Stimulated activated memory B cell treated with anti-CD40 and anti-IgM and Interleukin-4, amounts not matched to agents 10 μg/mL and 1 μg/mL and 100 μg/mL, for 72 hours (primary cell): ENCODE measurements around the gene TRAF6.

ENCODE experiments used
- ATAC-seq: fragments of 150-1000 bp; cut with Tn5 transposase; 2 replicates; pipeline ENCODE4 v1.10.0; 2021
- H3K27ac Mint-ChIP-seq: one replicate; pipeline ENCODE4 v1.8.0; 2022; ENCODE audit warnings: mild to moderate bottlenecking, mixed read lengths
- H3K27me3 Mint-ChIP-seq: one replicate; pipeline ENCODE4 v1.8.0; 2022; ENCODE audit warnings: mixed read lengths
- H3K36me3 Mint-ChIP-seq: one replicate; pipeline ENCODE4 v1.8.0; 2022; ENCODE audit warnings: mixed read lengths
- H3K4me1 Mint-ChIP-seq: one replicate; pipeline ENCODE4 v1.8.0; 2022; ENCODE audit warnings: mixed read lengths
- H3K4me3 Mint-ChIP-seq: one replicate; pipeline ENCODE4 v1.8.0; 2022; ENCODE audit warnings: mild to moderate bottlenecking, moderate library complexity, mixed read lengths
- H3K9me3 Mint-ChIP-seq: one replicate; pipeline ENCODE4 v1.8.0; 2022; ENCODE audit warnings: mixed read lengths

Gene TRAF6

DNA sequence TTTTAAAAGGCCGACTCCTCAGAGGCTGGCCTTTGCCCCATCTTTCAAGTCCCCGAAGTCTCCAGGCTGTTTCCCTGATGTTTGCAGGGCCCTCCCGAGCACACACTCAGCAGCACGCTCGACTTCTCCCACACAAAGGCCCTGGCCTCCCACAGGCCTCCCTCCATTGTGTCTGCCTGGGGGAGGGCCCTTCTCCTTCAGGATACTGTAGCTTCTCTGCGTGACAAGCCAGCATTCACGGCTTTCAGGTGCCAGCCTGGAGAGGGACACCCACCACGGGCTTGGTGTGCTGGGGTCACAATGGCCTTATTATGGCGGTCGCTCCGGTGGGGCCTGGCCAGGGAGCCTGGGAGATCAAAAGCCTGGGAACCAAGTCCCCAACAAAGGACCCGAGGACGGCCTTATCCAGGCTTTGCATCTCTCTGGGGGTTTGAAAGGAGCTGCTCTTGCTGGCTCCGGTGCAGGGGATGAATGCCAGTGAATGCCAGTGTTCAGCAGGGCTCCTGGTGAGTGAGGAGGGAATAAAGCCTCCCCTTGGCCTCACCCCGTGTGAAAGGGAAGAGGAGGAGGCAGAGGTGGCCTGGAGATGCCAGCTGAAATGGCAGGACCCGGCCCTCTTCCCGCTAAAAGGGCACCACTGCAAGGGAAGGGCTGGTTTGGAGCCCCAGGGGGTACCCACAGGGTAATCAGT lies 55.0 kb downstream of the TRAF6 start:
- Mint-ChIP-seq H3K4me3 (no peak overlapping the region), H3K36me3 (no peaks in the 10 kb centered on the region), H3K27ac (no peak overlapping the region), H3K27me3 (no peaks in the 10 kb centered on the region), H3K4me1 (peaks cover 19% of the 10 kb centered on the region), H3K9me3 (no peaks in the 10 kb centered on the region)
- no peak for ATAC-seq

- ATAC-seq, result no peak
- Mint-ChIP-seq H3K4me3 (no peak overlapping the region), H3K27ac (no peak overlapping the region), H3K9me3 (no peaks in the 10 kb centered on the region), H3K4me1 (peaks cover 24% of the 10 kb centered on the region), H3K36me3 (no peaks in the 10 kb centered on the region), H3K27me3 (no peaks in the 10 kb centered on the region)
Observed at GRCh38 chr11:36454551-36454940, 55.5 kb downstream of the TRAF6 start.

GRCh38 chr11:36453678-36454077 lies 56.4 kb downstream of the TRAF6 start:
- no peak overlapping the region for H3K27ac Mint-ChIP-seq
- no peaks in the 10 kb centered on the region for H3K36me3 Mint-ChIP-seq
- H3K27me3 Mint-ChIP-seq, result no peaks in the 10 kb centered on the region
- H3K9me3 Mint-ChIP-seq, result no peaks in the 10 kb centered on the region
- peak; percentile 18 for ATAC-seq
- H3K4me1 Mint-ChIP-seq, result peaks cover 25% of the 10 kb centered on the region
- H3K4me3 Mint-ChIP-seq, result no peak overlapping the region

- Mint-ChIP-seq H3K36me3 (no peaks in the 10 kb centered on the region), H3K27me3 (no peaks in the 10 kb centered on the region), H3K4me1 (peaks cover 25% of the 10 kb centered on the region), H3K27ac (no peak overlapping the region), H3K9me3 (no peaks in the 10 kb centered on the region), H3K4me3 (no peak overlapping the region)
- ATAC-seq, result no peak
Observed at GRCh38 chr11:36452961-36453360, 57.1 kb downstream of the TRAF6 start.

GRCh38 chr11:36452236-36452940 lies 57.7 kb downstream of the TRAF6 start:
- Mint-ChIP-seq H3K9me3 (no peaks in the 10 kb centered on the region), H3K4me1 (peaks cover 25% of the 10 kb centered on the region), H3K27me3 (no peaks in the 10 kb centered on the region), H3K36me3 (no peaks in the 10 kb centered on the region), H3K27ac (no peak overlapping the region), H3K4me3 (no peak overlapping the region)
- ATAC-seq, result no peak

GRCh38 chr11:36451681-36452080 lies 58.4 kb downstream of the TRAF6 start:
- Mint-ChIP-seq H3K4me1 (peaks cover 25% of the 10 kb centered on the region), H3K4me3 (no peak overlapping the region), H3K27me3 (no peaks in the 10 kb centered on the region), H3K27ac (no peak overlapping the region), H3K9me3 (no peaks in the 10 kb centered on the region), H3K36me3 (no peaks in the 10 kb centered on the region)
- ATAC-seq, result no peak

GRCh38 chr11:36451045-36451444 lies 59.0 kb downstream of the TRAF6 start:
- H3K9me3 Mint-ChIP-seq, result no peaks in the 10 kb centered on the region

GRCh38 chr11:36450110-36450572 lies 59.9 kb downstream of the TRAF6 start:
- H3K36me3 Mint-ChIP-seq, result no peaks in the 10 kb centered on the region
- peak overlapping the region; percentile 72 for H3K27ac Mint-ChIP-seq
- no peaks in the 10 kb centered on the region for H3K27me3 Mint-ChIP-seq
- H3K9me3 Mint-ChIP-seq, result no peaks in the 10 kb centered on the region
- H3K4me1 Mint-ChIP-seq, result peaks cover 25% of the 10 kb centered on the region
- ATAC-seq, result peak; percentile 48
- peak overlapping the region; percentile 68 for H3K4me3 Mint-ChIP-seq

More at GRCh38 chr11:36451045-36451444, 59.0 kb downstream of the TRAF6 start:
- Mint-ChIP-seq H3K36me3 (no peaks in the 10 kb centered on the region), H3K27ac (no peak overlapping the region), H3K4me1 (peaks cover 25% of the 10 kb centered on the region), H3K27me3 (no peaks in the 10 kb centered on the region), H3K4me3 (no peak overlapping the region)
- no peak for ATAC-seq

DNA sequence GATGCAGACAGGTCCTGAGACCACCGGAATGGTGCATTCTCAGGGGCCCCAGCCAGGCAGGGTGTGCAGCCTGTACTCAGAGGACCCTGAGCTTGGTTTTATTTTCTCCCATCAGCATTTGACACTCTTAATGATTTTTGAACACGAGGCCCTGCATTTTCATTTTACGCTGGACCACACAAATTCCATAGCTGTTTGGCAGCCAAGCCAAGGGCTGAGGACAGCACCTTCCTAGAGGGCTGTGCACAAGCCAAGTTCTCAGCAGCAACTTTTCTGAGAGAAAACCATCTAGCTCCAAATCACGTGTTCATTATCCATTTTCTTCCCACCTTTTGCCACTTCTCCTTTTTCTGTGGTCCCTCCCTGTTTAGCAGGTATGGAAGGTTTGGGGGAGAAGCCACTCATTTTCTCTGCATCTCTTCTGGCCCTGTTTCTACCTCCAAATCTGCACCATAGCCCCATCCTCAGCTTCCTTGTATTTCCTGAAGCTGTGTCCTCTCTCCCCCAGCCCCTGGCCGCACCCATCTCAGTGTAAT lies 60.4 kb downstream of the TRAF6 start:
- ATAC-seq, result no peak
- no peaks in the 10 kb centered on the region for H3K9me3 Mint-ChIP-seq
- H3K27me3 Mint-ChIP-seq, result no peaks in the 10 kb centered on the region
- no peaks in the 10 kb centered on the region for H3K36me3 Mint-ChIP-seq
- H3K27ac Mint-ChIP-seq, result peak overlapping the region; percentile 72
- H3K4me3 Mint-ChIP-seq, result peak overlapping the region; percentile 68
- peaks cover 25% of the 10 kb centered on the region for H3K4me1 Mint-ChIP-seq

DNA sequence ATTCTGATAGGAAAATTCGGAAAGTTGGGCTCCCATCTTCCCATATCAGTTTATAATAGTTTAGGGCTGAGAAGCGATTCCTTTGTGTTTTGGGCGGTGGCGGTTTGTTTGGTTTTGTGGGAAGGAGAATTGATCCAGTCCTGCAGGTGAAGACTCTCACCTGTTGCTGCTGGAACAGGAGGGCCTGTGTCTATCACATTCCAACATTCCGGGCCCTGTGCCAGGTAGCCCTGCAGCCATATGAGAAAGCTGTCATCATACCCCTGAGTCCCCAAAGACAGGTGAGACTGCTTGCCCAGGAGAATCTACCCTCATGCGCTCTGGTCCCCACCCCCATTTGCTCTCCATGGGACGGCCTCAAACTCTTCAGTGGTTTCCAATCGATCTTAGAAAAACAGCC lies 62.1 kb downstream of the TRAF6 start:
- Mint-ChIP-seq H3K27me3 (no peaks in the 10 kb centered on the region), H3K4me3 (no peak overlapping the region), H3K27ac (no peak overlapping the region), H3K4me1 (peaks cover 14% of the 10 kb centered on the region), H3K9me3 (no peaks in the 10 kb centered on the region), H3K36me3 (no peaks in the 10 kb centered on the region)
- no peak for ATAC-seq

- Mint-ChIP-seq H3K4me1 (peaks cover 14% of the 10 kb centered on the region), H3K27ac (no peak overlapping the region), H3K9me3 (no peaks in the 10 kb centered on the region), H3K36me3 (no peaks in the 10 kb centered on the region), H3K27me3 (no peaks in the 10 kb centered on the region), H3K4me3 (no peak overlapping the region)
- ATAC-seq, result no peak
Observed at GRCh38 chr11:36447514-36447913, 62.6 kb downstream of the TRAF6 start.

- H3K4me1 Mint-ChIP-seq, result peaks cover 23% of the 10 kb centered on the region
- H3K9me3 Mint-ChIP-seq, result no peaks in the 10 kb centered on the region
- H3K27me3 Mint-ChIP-seq, result no peaks in the 10 kb centered on the region
- H3K27ac Mint-ChIP-seq, result no peak overlapping the region
- no peak for ATAC-seq
- H3K4me3 Mint-ChIP-seq, result no peak overlapping the region
- H3K36me3 Mint-ChIP-seq, result peaks cover 10% of the 10 kb centered on the region
Observed at GRCh38 chr11:36446135-36446534, 63.9 kb downstream of the TRAF6 start.

DNA sequence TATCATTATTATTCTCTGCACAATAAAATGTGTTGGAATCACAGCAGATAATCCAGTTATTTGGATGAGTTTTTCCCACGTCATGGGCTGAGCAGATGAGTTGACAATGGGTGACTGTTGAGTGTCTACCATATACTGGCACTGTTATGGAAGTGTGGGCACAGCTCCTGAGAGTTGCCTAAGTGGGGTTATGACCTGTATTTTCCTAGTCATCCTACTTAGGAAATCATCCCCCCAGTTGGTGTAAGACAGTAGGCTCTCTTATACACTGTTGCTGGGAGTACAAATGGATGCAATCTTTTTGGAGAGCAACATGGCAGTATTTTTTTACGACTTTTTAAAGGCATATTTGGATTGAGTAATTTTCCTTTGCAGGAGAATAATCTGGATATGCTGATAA lies 66.4 kb downstream of the TRAF6 start:
- H3K4me3 Mint-ChIP-seq, result no peak overlapping the region
- H3K27me3 Mint-ChIP-seq, result no peaks in the 10 kb centered on the region
- H3K4me1 Mint-ChIP-seq, result peaks cover 10% of the 10 kb centered on the region
- no peaks in the 10 kb centered on the region for H3K9me3 Mint-ChIP-seq
- no peak for ATAC-seq
- H3K36me3 Mint-ChIP-seq, result peaks cover 10% of the 10 kb centered on the region
- H3K27ac Mint-ChIP-seq, result no peak overlapping the region

DNA sequence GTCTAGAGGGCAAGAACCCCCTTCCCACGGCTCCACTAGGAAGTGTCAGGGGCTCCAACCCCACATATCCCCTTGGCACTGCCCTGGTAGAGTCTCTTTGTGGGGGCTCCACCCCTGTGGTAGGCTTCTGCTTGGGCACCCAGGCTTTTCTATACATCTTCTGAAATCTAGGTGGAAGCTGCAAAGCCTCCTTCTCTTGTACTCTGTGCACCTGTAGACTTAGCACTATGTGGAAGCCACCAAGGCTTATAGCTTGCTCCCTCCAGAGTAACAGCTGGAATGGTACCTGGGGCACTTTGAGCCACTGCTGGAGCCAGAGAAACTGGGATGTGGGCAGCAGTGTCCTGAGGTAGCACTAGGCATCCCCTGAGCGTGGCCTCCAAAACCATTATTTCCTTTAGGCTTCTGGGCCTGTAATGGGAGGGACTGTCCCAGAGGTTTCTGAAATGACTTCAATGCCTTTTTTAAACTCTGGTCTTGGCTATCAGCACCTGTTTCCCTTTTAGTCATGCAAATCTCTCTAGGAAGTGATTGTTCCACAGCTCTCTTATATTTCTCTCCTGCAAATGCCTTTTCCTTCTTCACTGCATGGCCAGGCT lies 68.4 kb downstream of the TRAF6 start:
- peaks cover 10% of the 10 kb centered on the region for H3K36me3 Mint-ChIP-seq

GRCh38 chr11:36438126-36438525 lies 71.9 kb downstream of the TRAF6 start:
- peaks cover 10% of the 10 kb centered on the region for H3K4me1 Mint-ChIP-seq
- no peak for ATAC-seq
- H3K36me3 Mint-ChIP-seq, result peaks cover 10% of the 10 kb centered on the region
- no peak overlapping the region for H3K27ac Mint-ChIP-seq
- no peaks in the 10 kb centered on the region for H3K27me3 Mint-ChIP-seq
- H3K9me3 Mint-ChIP-seq, result peaks cover 2% of the 10 kb centered on the region
- no peak overlapping the region for H3K4me3 Mint-ChIP-seq

More for the DNA sequence above, 68.4 kb downstream of the TRAF6 start:
- Mint-ChIP-seq H3K4me3 (no peak overlapping the region), H3K27ac (no peak overlapping the region), H3K27me3 (no peaks in the 10 kb centered on the region), H3K4me1 (peaks cover 10% of the 10 kb centered on the region), H3K9me3 (no peaks in the 10 kb centered on the region)
- peak; percentile 83 for ATAC-seq
